Thyroid gland (tissue), 4 donors: Measurements from ENCODE around the gene IL19.

Source experiments
- POLR2A ChIP-seq, 2 donors: fragments of 450-650 bp; IDR thresholded peaks; one replicate each; pipeline ENCODE4 v1.6.1; 2017; ENCODE audit warnings: antibody characterized with exemption in 2 of 2, mild to moderate bottlenecking in 2 of 2, moderate library complexity in 1 of 2
- TF ChIP-seq, protein P1 (sequence below), 6 experiments: fragments of 200-600 bp in 3 of 6; fragments of 450-650 bp in 3 of 6; sonication (generic) in 3 of 6; IDR thresholded peaks; one replicate each; pipeline ENCODE4 v1.5.1; 2016 to 2019; ENCODE audit warnings: antibody characterized with exemption in 6 of 6, mild to moderate bottlenecking in 2 of 6, inconsistent platforms in 1 of 6, moderate library complexity in 1 of 6

DNA sequence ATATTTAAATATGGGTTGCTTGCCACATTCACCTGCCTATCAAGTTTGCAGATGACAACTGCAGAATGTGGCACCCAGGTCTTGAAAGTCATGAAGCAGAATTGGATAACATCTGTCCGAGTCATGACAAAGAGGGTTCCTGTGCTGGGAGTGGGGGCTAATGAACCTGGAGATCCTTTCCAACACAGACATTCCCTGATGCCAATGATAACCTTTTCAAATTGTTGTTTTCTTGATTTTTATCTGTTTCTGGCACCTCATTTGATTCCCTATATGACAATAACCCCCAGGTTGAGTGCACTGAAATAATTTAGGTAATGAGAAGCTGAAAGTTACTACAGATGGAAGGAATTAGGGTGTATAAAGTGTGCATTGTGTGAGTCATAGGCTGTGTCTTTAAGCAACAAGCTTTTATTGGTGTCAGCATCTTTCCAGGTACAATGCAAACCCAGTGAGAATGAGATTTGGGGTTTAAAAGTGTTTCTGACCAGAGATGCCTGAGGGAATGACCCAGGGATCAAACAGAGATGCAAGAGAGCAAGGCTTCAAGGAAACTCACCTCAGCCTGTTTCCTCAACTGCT, 33.7 kb downstream of the IL19 start:
- TF ChIP-seq, protein P1, sequence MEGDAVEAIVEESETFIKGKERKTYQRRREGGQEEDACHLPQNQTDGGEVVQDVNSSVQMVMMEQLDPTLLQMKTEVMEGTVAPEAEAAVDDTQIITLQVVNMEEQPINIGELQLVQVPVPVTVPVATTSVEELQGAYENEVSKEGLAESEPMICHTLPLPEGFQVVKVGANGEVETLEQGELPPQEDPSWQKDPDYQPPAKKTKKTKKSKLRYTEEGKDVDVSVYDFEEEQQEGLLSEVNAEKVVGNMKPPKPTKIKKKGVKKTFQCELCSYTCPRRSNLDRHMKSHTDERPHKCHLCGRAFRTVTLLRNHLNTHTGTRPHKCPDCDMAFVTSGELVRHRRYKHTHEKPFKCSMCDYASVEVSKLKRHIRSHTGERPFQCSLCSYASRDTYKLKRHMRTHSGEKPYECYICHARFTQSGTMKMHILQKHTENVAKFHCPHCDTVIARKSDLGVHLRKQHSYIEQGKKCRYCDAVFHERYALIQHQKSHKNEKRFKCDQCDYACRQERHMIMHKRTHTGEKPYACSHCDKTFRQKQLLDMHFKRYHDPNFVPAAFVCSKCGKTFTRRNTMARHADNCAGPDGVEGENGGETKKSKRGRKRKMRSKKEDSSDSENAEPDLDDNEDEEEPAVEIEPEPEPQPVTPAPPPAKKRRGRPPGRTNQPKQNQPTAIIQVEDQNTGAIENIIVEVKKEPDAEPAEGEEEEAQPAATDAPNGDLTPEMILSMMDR (IDR thresholded peaks at IDR 0.05), result no peak
- TF ChIP-seq POLR2A (IDR thresholded peaks at IDR 0.05), result no peak
